ENCODE measurements around the gene ZNF45. TPM values are rescaled to one million over a fixed set of nuclear protein-coding genes. Genes with fewer than 3 reads are reported as not detected.

Gene ZNF45
- total RNA-seq, 3 donors from 2014 or later (not counting 1 experiment from before 2014, with no cell fraction given), result 10.6 to 24.3 (median 14.5) TPM

DNA sequence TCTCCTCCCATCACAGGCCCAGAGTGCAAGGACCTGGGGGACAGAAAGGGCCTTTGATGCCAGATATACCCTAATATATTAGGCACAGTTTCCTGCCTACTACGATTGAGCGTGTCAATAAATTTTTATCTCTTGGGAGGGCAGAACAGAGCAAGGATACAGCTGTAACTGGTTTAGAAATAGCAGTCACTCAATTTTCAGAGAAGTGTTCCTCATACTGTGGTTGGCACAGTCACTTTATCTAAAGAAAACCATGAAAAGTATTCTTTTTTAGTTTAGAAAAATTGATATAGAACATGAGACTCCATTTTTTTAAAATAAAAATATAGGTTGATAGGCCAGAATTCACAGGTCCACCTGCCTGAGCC, 48.4 kb upstream of the ZNF45 start:
- Histone ChIP-seq H3K27me3 (ENCODE audit: control insufficient read depth, insufficient read depth, low read length) (no peaks in the 10 kb centered on the region), H3K27ac (ENCODE audit: low read length) (peak overlapping the region; percentile 49), H3K4me3 (ENCODE audit: low read length) (peak overlapping the region; percentile 75), H3K36me3 (ENCODE audit: control insufficient read depth, insufficient read depth, low read length) (peaks cover 3% of the 10 kb centered on the region), H3K9me3 (ENCODE audit: control insufficient read depth, insufficient read depth, low read length) (no peaks in the 10 kb centered on the region), H3K4me1 (ENCODE audit: control insufficient read depth, insufficient read depth, low read length) (peaks cover 9% of the 10 kb centered on the region)
- intact Hi-C loops (cut with micrococcal nuclease), result no loop called here
- TF ChIP-seq, protein P1, sequence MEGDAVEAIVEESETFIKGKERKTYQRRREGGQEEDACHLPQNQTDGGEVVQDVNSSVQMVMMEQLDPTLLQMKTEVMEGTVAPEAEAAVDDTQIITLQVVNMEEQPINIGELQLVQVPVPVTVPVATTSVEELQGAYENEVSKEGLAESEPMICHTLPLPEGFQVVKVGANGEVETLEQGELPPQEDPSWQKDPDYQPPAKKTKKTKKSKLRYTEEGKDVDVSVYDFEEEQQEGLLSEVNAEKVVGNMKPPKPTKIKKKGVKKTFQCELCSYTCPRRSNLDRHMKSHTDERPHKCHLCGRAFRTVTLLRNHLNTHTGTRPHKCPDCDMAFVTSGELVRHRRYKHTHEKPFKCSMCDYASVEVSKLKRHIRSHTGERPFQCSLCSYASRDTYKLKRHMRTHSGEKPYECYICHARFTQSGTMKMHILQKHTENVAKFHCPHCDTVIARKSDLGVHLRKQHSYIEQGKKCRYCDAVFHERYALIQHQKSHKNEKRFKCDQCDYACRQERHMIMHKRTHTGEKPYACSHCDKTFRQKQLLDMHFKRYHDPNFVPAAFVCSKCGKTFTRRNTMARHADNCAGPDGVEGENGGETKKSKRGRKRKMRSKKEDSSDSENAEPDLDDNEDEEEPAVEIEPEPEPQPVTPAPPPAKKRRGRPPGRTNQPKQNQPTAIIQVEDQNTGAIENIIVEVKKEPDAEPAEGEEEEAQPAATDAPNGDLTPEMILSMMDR (IDR thresholded peaks at IDR 0.05), result no peak
- Mint-ChIP-seq H3K9me3 (peaks cover 0 to 1% of the 10 kb centered on the region in 2 donors), H3K4me3 (peak overlapping the region; percentile 80), H3K36me3 (peaks cover 7% of the 10 kb centered on the region), H3K4me1 (peaks cover 0 to 5% of the 10 kb centered on the region in 2 donors), H3K27me3 (ENCODE audit: low read depth in 2 of 2) (no peaks in the 10 kb centered on the region), H3K27ac (peak overlapping the region; percentile 63 to 90)
- ATAC-seq, result peak in 2 of 3 donors; percentile 3 to 9
- WGBS (ENCODE audit: insufficient coverage), result 71% methylated on average over 2 of the region's 2 CpGs
- no peak for DNase-seq

DNA sequence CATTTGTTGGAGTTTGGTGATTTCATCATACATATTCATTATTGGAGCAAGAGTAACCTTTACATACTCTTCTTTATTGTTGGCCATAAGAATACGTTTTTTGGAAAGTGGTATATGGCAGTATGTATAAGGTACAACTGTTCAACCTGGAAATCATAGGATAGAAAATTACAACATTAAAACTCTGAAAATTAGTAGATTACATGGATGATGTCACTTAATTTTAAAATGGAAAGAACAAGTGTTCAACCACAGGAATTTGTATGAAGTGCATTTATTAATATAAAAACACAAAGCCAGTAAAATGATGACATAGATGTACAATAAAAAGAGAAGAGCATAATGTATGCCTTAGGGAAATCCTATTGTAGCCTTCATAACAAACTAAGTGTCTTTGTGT, 41.6 kb upstream of the ZNF45 start:
- TF ChIP-seq, protein P1 (IDR thresholded peaks at IDR 0.05), result no peak
- ATAC-seq (no peak), DNase-seq (no peak)
- no peak overlapping the region for H3K4me3 Mint-ChIP-seq
- no peaks in the 10 kb centered on the region for H3K4me1 Mint-ChIP-seq
- Histone ChIP-seq H3K4me3 (ENCODE audit: low read length) (no peak overlapping the region), H3K36me3 (ENCODE audit: control insufficient read depth, insufficient read depth, low read length) (no peaks in the 10 kb centered on the region), H3K4me1 (ENCODE audit: control insufficient read depth, insufficient read depth, low read length) (no peaks in the 10 kb centered on the region), H3K27ac (ENCODE audit: low read length) (no peak overlapping the region), H3K27me3 (ENCODE audit: control insufficient read depth, insufficient read depth, low read length) (no peaks in the 10 kb centered on the region), H3K9me3 (ENCODE audit: control insufficient read depth, insufficient read depth, low read length) (peaks cover 13% of the 10 kb centered on the region)
- WGBS (ENCODE audit: insufficient coverage), result no CpG with 5 or more reads among the region's 1 CpG
- no peak overlapping the region for H3K27ac Mint-ChIP-seq
- no peaks in the 10 kb centered on the region for H3K27me3 Mint-ChIP-seq (ENCODE audit: low read depth in 2 of 2)
- intact Hi-C loops (cut with micrococcal nuclease), result no loop called here
- H3K9me3 Mint-ChIP-seq, result peaks cover 17 to 20% of the 10 kb centered on the region in 2 donors
- peaks cover 48% of the 10 kb centered on the region for H3K36me3 Mint-ChIP-seq

DNA sequence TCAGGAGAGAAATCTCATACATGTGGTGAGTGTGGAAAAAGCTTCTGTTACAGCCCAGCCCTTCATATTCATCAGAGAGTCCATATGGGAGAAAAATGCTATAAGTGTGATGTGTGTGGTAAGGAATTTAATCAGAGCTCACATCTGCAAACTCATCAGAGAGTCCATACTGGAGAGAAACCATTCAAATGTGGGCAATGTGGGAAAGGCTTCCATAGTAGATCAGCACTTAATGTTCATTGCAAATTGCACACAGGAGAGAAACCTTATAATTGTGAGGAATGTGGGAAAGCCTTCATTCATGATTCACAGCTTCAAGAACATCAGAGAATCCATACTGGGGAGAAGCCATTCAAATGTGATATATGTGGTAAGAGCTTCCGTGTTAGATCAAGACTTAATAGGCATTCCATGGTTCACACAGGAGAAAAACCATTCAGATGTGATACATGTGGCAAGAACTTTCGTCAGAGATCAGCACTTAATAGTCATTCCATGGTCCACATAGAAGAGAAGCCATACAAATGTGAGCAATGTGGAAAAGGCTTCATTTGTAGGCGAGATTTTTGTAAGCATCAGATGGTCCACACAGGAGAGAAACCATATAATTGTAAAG, 31.1 kb upstream of the ZNF45 start:
- Mint-ChIP-seq H3K27ac (no peak overlapping the region), H3K4me1 (no peaks in the 10 kb centered on the region), H3K27me3 (ENCODE audit: low read depth in 2 of 2) (no peaks in the 10 kb centered on the region), H3K4me3 (no peak overlapping the region), H3K36me3 (peaks cover 76% of the 10 kb centered on the region), H3K9me3 (peaks cover 19 to 39% of the 10 kb centered on the region in 2 donors)
- DNase-seq (no peak), ATAC-seq (no peak)
- H3K9me3 ChIP-seq (ENCODE audit: control insufficient read depth, insufficient read depth, low read length), result peaks cover 51% of the 10 kb centered on the region
- TF ChIP-seq, protein P1 (IDR thresholded peaks at IDR 0.05), result no peak
- 94% methylated on average over 3 of the region's 3 CpGs for WGBS (ENCODE audit: insufficient coverage)
- no peaks in the 10 kb centered on the region for H3K4me1 ChIP-seq (ENCODE audit: control insufficient read depth, insufficient read depth, low read length)
- H3K36me3 ChIP-seq (ENCODE audit: control insufficient read depth, insufficient read depth, low read length), result peaks cover 19% of the 10 kb centered on the region
- H3K4me3 ChIP-seq (ENCODE audit: low read length), result no peak overlapping the region
- H3K27me3 ChIP-seq (ENCODE audit: control insufficient read depth, insufficient read depth, low read length), result no peaks in the 10 kb centered on the region
- intact Hi-C loops (cut with micrococcal nuclease), result no loop called here
- H3K27ac ChIP-seq (ENCODE audit: low read length), result no peak overlapping the region

DNA sequence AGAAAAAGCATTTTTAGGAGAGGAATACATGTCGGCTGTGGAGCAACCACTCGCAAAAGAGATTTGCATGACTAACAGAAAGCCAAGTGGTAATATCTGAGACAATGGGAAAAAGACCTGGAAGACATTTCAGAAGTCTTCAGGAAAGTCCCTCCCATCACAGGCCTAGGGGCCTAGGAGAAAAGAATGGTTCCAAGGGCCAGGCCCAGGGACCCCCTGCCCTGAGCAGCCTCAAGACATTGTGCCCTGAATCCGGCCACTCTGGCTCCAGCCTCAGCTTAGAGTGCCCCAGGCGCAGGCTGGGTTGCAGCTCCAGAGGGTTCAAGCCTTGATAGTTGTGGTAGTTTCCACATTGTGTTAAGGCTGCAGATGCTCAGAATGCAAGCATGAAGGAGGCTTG, 25.3 kb upstream of the ZNF45 start:
- H3K27ac Mint-ChIP-seq, result no peak overlapping the region
- H3K9me3 ChIP-seq (ENCODE audit: control insufficient read depth, insufficient read depth, low read length), result peaks cover 31% of the 10 kb centered on the region
- H3K4me3 ChIP-seq (ENCODE audit: low read length), result no peak overlapping the region
- no peak overlapping the region for H3K4me3 Mint-ChIP-seq
- intact Hi-C loops (cut with micrococcal nuclease), result no loop called here
- DNase-seq (no peak), ATAC-seq (no peak)
- no peaks in the 10 kb centered on the region for H3K4me1 Mint-ChIP-seq
- H3K9me3 Mint-ChIP-seq, result peaks cover 15 to 28% of the 10 kb centered on the region in 2 donors
- no peaks in the 10 kb centered on the region for H3K27me3 ChIP-seq (ENCODE audit: control insufficient read depth, insufficient read depth, low read length)
- H3K36me3 ChIP-seq (ENCODE audit: control insufficient read depth, insufficient read depth, low read length), result peaks cover 4% of the 10 kb centered on the region
- H3K4me1 ChIP-seq (ENCODE audit: control insufficient read depth, insufficient read depth, low read length), result no peaks in the 10 kb centered on the region
- TF ChIP-seq, protein P1 (IDR thresholded peaks at IDR 0.05), result no peak
- no peaks in the 10 kb centered on the region for H3K27me3 Mint-ChIP-seq (ENCODE audit: low read depth in 2 of 2)
- H3K27ac ChIP-seq (ENCODE audit: low read length), result no peak overlapping the region
- peaks cover 65% of the 10 kb centered on the region for H3K36me3 Mint-ChIP-seq
- WGBS (ENCODE audit: insufficient coverage), result 69% methylated on average over 4 of the region's 4 CpGs
